HG02884 (cell line): ENCODE results near the gene PRKCE.

ENCODE experiments used
- ATAC-seq: cut with Tn5 transposase; IDR thresholded peaks from one replicate; pipeline ENCODE4 v1.9.1; 2021; ENCODE audit warnings: mild to moderate bottlenecking, moderate library complexity; ENCODE audit not compliant: unreplicated experiment

The PRKCE gene

DNA sequence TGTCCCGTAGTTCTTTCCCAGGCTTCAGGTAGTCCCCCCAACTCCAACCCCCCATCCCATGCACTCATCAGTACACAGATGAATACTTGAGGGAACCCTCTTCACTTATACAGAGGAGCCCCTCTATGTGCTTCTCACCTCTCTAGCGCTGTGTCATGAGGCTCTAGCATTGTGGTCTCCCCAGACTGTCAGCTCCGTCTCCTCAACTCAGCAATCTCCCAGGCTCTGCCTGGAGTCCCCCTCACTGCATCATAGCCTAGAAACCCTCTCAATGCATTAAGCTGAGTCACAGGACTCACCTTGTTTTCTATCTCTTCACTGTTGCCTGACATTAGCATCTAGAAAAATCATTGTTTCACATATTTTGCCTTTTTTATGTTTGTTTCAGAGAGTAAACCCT, 20.2 kb upstream of the PRKCE start:
- ATAC-seq, result no peak

DNA sequence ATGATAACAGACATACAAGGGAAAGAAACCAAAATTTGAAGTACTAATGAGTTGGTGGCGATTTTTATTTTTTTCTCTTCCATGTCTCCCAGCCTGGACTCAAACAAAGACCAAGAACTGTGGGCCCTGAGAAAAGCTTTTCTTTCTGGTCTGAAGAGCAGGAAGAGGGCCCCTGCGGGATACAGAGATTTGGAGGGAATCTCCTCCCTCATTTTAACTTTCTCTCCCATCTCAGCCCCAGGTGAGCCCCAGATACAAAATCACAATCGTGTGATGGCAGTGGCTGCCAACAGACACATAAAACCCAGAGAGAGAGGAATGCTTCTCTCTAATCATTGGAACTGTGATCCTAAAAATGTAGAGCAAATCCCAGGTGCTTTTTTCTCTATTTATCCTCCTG, 19.5 kb upstream of the PRKCE start:
- no peak for ATAC-seq

DNA sequence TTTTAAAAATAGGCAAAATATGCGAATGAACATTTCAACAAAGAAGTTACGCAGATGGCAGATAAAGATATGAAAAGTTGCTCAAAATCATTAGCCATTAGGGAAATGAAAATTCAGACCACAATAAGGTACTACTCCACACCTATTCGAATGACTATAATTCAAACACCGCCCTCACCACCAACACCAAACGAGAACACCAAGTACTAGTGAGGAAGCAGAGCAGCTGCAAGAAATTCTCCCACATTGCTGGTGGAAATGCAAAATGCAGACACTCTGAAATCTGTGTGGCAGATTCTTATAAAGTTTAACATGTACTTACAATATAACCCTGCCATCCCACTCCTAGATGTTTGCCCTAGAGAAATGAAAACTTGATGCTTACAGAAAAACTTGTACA, 17.3 kb upstream of the PRKCE start:
- ATAC-seq, result no peak

DNA sequence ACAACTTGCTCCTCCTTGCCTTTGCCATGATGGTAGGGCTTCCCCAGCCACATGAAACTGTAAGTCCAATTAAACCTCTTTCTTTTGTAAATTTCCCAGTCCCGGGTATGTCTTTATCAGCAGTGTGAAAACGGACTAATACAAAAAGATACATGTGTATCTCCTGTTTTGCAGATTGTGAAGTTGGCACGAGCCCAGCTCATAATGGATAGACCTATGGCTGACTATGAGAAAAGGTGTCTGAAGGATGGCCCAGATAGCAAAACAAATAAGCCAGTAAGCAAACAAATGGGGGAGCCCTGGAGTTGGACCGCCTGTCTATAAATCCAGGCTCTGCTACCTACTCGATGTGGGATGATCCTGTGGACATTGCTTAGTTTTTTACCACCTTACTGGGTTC, 15.5 kb upstream of the PRKCE start:
- ATAC-seq, result no peak

DNA sequence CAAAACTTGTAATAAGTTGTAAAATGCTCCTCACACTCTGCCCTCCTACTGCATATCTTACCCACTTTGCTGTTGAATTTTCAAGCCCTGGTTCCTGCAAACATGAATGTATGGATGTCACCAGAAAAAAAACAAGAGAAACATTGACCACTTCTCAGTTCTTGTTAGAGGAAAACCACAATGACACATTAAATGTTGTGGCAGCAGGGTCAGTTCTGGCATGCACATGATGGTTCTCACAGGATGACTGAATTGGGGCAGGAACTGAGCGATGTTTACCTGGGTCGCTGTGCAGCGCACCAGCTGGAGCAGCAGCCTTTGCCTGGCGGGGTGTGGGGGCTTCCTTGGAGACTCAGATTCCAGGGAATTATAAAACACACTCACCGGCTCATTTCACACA, 14.0 kb upstream of the PRKCE start:
- ATAC-seq, result no peak

DNA sequence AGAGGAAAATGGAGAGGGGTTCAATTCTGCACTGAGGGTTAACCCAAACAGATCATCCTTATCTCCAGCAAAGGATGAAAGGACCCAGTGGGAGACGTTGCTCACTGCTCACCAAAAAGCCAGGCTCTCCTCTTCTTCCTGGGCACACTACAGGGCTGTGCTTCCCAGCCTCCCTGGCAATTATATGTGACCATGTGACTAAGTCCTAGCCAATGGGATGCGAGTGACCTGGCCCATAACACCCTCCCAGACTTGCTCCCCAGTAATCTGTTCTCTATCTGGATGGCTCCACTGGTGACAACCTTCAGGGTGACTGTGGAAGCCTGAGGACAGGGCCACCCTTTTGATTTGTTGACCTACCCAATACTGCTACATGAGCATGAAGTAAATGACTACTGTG, 10.9 kb upstream of the PRKCE start:
- no peak for ATAC-seq

DNA sequence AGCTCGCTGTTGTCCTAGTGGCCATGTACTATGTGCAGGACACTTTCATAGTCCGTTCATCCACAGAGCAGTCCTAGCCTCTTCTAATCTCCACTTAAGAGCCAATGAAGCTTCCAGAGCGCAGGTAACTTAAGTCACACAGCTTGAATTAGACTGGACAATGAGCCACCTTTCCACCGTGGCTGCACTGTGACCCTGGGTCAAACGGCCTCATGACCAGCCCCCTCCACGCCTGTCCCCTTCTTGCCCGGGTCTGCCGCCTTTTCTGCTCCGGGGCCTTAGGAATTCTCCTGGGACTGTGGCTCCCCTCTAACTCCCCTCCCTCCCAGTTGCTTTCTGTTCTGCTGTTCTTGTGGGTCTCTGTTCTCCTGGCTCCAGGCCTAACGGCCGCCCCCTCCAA, 8.4 kb upstream of the PRKCE start:
- no peak for ATAC-seq

DNA sequence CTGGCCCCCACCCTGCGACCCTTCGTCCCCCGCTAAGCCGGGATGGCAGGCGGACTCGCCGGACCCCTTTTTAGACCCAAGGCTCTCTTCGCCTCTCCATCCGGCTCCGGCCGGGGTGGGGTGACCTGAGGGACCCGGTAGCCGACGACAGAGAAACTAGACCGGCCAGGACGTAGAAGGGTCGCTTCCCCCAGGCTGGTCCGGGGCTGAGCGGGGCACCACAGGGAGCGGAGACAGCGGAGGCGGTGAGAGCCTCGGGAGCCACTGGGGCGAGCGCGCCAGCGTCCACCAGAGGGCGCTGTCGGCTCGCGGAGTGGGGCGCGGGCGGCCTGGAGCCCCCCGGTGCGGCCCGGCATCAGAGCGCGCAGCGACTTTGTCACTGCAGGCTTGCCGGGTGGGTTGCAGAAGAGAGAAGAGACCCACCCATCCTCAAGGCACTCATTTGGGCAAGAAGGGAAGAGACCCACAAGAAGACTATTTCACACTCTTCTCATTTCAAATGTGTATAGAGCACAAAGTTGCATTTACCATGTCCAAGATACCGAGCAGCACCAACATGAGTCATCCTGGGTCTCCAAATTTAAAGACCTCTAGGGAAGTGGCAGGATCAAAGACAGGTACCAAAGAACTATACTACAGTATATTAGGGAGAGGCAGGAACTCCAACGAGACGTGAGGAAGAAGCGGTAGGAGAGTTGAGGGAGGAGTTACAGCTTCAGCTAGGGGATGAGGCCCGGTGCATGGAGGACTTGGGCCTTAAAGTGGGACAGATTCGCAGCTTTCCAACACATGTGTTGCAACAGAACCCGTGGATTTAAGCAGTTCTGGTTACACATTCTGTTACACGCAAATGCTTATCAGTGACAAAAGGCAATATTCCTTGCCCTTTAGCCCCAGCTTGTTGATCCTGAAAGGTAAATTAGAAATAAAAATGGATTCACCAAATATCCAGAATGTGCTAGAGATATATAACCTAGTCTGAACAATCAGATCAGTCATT, 7.6 kb upstream of the PRKCE start:
- ATAC-seq, result peak; percentile 90

DNA sequence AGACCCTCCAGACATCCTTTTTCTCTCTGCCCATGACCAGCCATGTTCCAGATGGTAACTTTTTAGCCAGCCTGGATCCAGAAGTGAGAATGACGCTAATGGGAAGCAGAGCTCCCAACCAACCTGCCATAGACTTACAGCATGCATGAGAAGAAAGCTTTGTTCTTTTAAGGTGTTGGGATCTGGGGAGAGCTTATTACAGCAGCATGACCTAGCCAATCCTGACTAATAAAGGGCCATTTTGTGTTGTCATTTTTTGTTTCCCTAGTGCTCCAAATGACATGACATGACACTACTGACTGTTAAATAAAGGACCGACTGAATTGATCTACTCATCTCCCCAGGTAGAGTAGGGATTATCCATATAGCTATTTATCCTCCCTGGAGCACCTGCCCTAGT, 5.2 kb upstream of the PRKCE start:
- ATAC-seq, result no peak

DNA sequence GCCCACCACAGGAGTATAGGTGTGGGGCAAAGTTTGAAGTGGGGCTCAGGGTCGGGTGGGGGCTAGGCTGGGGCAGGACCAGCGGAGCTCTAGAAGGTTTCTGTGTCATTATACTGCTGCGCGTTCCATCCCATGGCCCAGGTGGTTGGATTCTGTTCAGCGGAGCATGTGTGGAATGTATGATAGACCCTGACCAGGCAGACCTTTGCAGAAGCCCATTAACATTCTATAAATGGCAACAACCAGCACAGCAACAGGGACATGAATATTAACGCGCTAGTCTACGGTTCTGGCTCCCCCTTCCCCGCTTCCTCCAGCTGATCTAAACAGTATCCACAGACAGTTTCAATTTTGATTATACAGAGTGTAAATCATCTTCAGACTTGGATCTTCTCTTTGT, 4.1 kb upstream of the PRKCE start:
- ATAC-seq, result no peak

DNA sequence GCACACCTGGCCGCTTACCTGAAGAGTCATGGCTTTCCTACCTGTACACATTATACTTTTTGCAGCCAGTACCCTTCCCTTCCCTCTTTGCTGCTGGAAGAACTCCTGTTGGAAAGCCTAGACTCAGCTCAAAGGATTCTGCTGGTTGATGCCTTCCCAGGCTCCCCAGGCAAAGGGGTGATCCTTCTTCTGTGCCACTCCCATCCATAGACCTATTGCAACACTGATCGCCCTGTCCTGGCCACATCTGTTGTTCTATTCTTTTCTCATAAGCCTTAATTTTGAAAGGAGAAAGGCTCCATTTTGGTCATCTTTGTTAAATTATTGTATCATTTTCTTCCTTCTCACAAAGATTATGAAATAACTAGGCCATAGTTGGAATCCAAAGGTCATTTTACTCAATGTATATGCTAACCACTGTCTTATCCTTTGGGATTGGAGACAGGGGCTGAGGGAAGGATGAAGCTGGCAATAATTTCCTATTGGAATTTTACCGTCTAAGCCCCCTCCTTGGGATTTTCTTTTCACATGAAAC, 3.4 kb upstream of the PRKCE start:
- no peak for ATAC-seq

DNA sequence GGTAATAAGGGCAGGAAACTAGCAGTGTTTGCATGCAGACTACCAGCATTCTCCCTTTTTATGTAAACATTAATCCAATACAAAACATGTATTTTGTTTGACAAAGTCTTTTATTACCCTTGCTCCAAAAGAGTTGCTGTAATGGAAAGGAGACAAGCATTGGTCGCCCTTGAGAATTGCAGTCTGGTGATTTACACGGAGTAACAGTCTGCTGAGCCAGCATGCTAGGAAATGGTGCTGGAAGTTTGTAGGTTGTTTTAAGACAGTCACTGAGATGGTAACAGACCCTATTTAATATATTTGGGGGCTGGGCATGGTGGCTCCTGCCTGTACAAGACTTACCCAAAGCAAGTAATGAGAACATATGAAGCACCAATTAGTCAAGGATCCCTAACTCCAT, 2.8 kb upstream of the PRKCE start:
- no peak for ATAC-seq

DNA sequence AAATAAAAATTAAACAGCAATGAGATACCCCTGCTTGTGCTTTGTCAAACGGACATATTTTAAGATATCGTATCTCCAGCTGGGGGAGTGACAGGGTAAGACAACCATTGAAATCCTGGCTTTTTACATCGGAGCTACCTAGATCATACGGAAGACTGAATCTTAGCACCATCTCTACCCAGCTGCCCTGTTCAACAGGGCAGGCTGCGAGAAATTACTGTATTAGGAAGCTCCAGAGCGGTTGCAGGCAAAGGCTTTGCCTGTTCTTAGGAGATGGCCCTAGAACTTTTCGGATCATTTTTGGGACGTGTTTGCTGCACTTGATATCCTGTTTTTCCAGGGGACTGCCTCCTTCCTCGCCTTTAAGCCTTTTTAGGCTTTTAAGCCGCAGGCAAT, 2.0 kb upstream of the PRKCE start:
- no peak for ATAC-seq

DNA sequence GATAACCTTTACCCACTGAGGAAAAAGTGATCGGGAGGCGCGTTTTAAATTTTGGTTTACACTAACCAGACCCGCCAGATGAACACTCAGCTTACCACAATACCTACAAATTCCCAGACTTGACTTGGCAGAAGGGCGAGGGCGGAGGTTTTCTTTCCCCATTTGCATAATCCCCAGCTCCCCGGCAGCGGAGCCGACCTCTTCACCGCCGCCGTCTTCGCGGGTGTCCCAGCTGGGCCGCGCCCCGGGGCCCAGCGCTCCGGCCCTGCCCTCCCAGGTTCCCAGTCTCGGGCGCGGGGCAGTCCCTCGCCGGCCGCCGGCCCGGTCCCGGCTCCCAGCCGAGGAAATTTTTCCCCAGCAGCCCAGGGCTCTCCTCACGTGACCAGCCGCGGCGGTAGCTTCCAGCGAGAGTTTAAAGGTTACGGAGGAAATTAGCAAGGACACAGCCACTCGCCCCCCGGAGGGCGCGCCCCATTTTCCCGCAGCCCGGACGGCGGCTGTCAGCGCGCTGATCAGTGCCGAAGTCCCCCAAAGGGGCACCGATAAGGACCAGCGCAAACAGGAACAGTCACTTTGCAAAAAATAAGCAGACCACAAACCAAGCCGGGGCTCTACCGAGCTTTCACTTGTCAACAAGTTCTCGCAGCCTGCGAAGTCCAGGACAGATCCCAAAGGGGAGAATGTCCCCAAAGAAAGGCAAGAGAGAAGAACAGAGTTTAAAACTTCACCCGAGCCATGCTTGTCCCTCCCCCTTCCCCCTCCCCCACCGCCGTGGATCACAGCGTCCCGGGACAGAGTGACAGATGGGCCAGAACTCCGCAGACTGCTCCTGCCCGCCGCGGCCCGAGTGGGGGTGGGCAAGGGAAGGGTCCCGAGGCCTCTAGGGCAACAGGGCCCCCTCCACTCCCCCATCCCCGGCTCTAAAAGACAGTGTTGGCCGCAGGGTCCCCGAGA, 1.3 kb upstream of the PRKCE start:
- ATAC-seq, result peak; percentile 10

DNA sequence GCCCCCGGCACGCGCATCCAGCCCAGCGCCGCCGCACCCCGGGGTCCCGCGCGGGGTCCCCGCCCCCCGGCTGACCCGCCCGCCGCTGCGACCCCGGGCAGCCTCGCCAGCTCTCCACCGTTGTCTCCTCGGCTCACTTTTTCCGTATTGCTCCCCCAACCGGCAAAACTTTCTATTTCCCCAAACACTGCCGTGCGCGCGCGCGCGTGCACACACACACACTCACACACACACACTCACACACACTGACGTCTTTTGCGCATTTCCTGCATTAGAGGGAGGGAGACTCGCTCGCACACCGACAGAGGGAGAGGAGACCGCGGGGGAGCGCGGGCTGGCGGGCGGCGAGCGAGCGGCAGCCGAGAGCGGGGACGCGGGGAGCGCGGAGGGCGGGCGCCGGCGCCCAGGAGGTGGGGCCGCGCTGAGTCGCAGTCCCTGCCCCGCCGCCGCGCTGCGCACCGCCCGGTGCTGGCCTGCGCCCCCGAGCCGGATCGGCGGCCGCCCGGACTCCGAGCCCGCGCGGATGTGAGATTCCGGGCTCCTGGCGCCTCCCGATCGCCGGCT, 542 bp upstream of the PRKCE start:
- ATAC-seq, result peak; percentile 69

DNA sequence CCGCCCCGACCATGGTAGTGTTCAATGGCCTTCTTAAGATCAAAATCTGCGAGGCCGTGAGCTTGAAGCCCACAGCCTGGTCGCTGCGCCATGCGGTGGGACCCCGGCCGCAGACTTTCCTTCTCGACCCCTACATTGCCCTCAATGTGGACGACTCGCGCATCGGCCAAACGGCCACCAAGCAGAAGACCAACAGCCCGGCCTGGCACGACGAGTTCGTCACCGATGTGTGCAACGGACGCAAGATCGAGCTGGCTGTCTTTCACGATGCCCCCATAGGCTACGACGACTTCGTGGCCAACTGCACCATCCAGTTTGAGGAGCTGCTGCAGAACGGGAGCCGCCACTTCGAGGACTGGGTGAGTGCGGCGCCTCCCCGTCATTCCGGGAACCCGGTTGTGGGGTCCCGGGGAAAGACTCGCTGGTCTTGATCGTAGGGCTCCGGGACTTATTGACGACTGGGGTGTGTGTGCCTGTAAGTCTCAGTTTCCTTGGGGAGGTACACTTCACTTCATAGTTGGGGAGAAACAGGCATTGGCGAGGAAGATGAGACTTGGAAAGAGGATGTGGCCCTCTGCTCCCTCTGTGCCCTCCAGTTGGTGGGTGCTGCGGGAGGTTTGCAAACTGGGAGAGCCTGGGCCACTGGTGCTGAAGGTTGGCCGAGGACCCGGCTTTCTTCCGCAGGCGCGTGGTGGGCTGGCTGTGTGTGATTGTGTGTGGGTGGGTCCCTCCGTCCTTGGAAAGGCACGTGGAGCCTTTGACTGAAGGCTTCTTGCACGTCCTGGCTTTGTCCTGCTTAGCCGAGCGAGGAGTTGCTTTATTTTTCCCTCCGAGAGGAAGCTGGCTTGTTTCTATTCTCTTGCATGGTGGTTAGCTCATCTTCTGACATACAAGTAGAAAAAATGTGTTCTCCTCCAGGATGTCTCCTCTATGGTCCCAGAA, 886 bp downstream of the PRKCE start:
- ATAC-seq, result no peak

DNA sequence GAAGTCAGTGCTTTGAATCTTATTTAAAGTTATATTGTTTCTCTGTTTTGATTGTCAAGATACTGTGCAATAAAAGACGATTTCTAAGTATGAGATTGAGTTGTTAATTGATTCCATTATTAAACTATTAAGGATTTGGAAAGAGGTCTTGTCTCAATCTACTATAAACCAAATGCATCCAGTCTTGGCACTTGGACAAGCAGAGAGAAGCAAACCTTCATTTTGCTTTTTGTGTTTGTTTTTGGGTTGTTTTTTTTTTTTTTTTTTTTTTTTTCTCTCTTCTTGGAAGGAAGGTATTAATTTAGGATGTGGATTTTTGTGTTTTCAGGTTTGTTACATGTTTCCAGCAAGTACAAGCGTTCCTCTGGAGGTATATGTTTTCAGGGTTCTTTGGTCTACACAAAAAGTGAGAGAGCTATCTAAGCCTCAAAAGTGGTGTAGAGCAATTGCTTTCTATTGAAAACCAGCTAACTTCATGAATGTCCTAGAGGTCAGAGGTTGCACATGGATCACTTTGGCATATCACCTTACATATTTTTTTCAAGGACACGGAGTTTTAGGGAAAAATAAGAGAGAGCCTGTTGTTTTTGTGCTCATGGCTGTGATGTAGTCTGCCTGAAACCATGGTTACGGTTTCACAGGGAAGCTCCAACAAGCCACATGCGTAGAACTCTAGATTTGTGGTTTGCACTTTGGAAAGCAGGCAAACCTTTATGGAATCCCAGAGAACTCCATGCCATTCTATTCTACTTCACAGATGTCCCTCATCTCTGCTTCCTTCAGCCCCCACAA, 1.8 kb downstream of the PRKCE start:
- no peak for ATAC-seq

DNA sequence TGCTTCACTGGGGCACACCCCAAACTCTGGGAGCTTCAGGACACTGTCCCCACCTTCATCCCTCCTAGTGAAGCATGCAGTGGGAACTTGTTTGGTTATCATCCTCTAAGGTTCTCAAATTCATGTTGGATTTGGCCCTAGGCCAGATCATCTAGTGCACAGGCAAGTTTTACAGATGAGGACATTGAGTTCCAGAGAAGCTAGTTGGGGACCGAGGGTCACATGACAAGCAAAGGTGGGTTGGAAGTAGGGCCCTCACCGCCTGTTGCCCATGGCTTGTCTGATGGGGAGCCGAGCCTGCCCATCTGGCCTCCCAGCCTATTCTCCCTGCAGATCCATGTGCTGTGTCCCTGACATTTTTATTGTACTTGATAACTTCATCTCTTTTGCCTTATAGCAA, 2.8 kb downstream of the PRKCE start:
- ATAC-seq, result no peak

DNA sequence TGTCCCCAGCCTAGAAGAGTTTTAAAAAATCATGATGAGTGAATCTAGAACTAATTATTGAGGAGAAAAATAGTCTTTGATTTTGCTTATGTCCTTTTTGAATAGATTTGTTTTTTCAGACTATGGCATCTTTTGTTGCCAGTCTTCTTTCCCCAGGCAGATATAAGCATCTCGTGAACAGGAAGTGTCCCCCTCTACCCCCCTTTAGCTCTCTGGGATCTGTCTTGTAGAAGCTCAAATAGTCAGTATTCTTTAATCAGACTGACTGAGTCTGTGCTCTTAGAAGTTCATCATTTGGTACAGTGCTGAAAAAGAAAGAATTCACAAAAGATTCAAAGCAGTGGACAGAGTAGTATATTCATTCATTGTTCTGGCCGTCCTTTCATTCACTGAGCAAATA, 10.4 kb downstream of the PRKCE start:
- ATAC-seq, result no peak
